Activated CD4-positive, alpha-beta T cell treated with anti-CD3 and anti-CD28 coated beads for 4 hours (primary cell): ENCODE results near the gene CGB3.

Experiments
- DNase-seq, 2 donors: peaks; one replicate each; pipeline ENCODE4 v3.0.0-alpha.2; 2020

The CGB3 gene

GRCh38 chr19:49014870-49015255 lies 9.3 kb downstream of the CGB3 start:
- no peak for DNase-seq

GRCh38 chr19:49014123-49014869 lies 9.8 kb downstream of the CGB3 start:
- DNase-seq = no peak

GRCh38 chr19:49011194-49011593 lies 12.9 kb downstream of the CGB3 start:
- DNase-seq = no peak

GRCh38 chr19:49010453-49010852 lies 13.7 kb downstream of the CGB3 start:
- no peak for DNase-seq

- no peak for DNase-seq
These were observed 14.3 kb downstream of the CGB3 start for GRCh38 chr19:49009828-49010227.

- no peak for DNase-seq
These were observed 17.2 kb downstream of the CGB3 start for GRCh38 chr19:49006905-49007304.

- no peak for DNase-seq
These were observed 19.0 kb downstream of the CGB3 start for GRCh38 chr19:49004964-49005614.

GRCh38 chr19:49004133-49004532 lies 20.0 kb downstream of the CGB3 start:
- DNase-seq = no peak

- peak; percentile 62 to 72 for DNase-seq
These were observed 24.4 kb downstream of the CGB3 start for GRCh38 chr19:48999481-49000325.

GRCh38 chr19:48997972-48998371 lies 26.2 kb downstream of the CGB3 start:
- peak; percentile 26 to 57 for DNase-seq

GRCh38 chr19:48994035-48994386 lies 30.1 kb downstream of the CGB3 start:
- DNase-seq = no peak

GRCh38 chr19:48993175-48994034 lies 30.7 kb downstream of the CGB3 start, which contains the start of the genes GYS1 and RUVBL2:
GYS1 (minus strand) TSS chr19:48993309; CDS start chr19:48993112, 197 bp downstream.
RUVBL2 (plus strand) TSS chr19:48993887; CDS start chr19:48993912, 25 bp downstream.
- DNase-seq = peak; percentile 99 to 100

- DNase-seq = no peak
These were observed 31.5 kb downstream of the CGB3 start for GRCh38 chr19:48992581-48993174.

- no peak for DNase-seq
These were observed 32.1 kb downstream of the CGB3 start for GRCh38 chr19:48991873-48992580.

GRCh38 chr19:48991011-48991609 lies 33.0 kb downstream of the CGB3 start:
- DNase-seq = no peak

GRCh38 chr19:48990400-48990799 lies 33.7 kb downstream of the CGB3 start:
- no peak for DNase-seq

- no peak for DNase-seq
These were observed 34.3 kb downstream of the CGB3 start for GRCh38 chr19:48989701-48990291.

- no peak for DNase-seq
These were observed 35.3 kb downstream of the CGB3 start for GRCh38 chr19:48988860-48989259.

- no peak for DNase-seq
These were observed 35.8 kb downstream of the CGB3 start for GRCh38 chr19:48988286-48988685.

GRCh38 chr19:48987323-48987722 lies 36.8 kb downstream of the CGB3 start:
- no peak for DNase-seq

- no peak for DNase-seq
These were observed 37.9 kb downstream of the CGB3 start for GRCh38 chr19:48986211-48986610.
